GM12873 (cell line): ENCODE data around the gene SLC18A3.

Source experiments
- CTCF ChIP-seq: IDR thresholded peaks from 2 replicates; pipeline ENCODE4 v1.5.1; 2012; ENCODE audit warnings: low read depth, mild to moderate bottlenecking, moderate library complexity, low read length, control low read depth; ENCODE audit not compliant: insufficient read depth; ENCODE audit errors: missing control alignments

SLC18A3 gene

GRCh38 chr10:49596493-49596809, 13.7 kb upstream of the SLC18A3 start:
- TF ChIP-seq CTCF: no peak

- no peak for TF ChIP-seq CTCF
Observed at GRCh38 chr10:49596836-49597235, 13.3 kb upstream of the SLC18A3 start.

GRCh38 chr10:49597426-49598163, 12.5 kb upstream of the SLC18A3 start:
- no peak for TF ChIP-seq CTCF

- no peak for TF ChIP-seq CTCF
Observed at GRCh38 chr10:49598164-49598856, 11.8 kb upstream of the SLC18A3 start.

GRCh38 chr10:49598986-49599385, 11.1 kb upstream of the SLC18A3 start:
- no peak for TF ChIP-seq CTCF

- no peak for TF ChIP-seq CTCF
Observed at GRCh38 chr10:49599546-49599945, 10.6 kb upstream of the SLC18A3 start.

GRCh38 chr10:49600046-49600445, 10.1 kb upstream of the SLC18A3 start:
- TF ChIP-seq CTCF: no peak
